Neural progenitor cell (in vitro differentiated cells): Measurements from ENCODE around the gene RERG.

ENCODE experiments used
- EZH2 ChIP-seq: fragments of 200-600 bp; sonication (generic); IDR thresholded peaks from 2 replicates; pipeline ENCODE4 v1.6.1; 2017; ENCODE audit warnings: antibody characterized with exemption, mild to moderate bottlenecking, moderate library complexity
- EZH2phosphoT487 ChIP-seq: fragments of 200-600 bp; sonication (generic); IDR thresholded peaks from 2 replicates; pipeline ENCODE4 v1.6.1; 2017; ENCODE audit warnings: antibody characterized with exemption
- TF ChIP-seq, protein P1 (sequence below): fragments of 200-600 bp; sonication (generic); IDR thresholded peaks from 2 replicates; pipeline ENCODE4 v1.5.1; 2017; ENCODE audit warnings: antibody characterized with exemption, mild to moderate bottlenecking

DNA sequence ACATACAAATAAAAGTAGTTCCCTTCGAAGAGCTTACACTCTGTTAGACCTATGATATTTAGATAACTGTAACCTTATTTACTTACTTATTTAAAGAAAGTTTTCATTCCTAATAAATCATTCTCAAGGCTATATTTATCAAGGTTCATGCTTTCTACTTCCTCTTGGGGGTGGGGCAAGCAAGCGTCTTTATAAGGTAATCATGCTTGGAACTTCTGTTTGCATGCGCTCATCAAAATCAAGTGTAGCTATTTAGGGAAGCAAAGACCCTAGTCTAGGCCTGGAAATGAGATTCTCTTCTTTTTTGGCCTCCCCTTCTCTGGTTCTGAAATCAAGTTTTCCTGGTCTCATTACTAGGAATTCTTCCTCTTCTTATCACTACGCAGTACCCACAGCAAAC, 766 bp downstream of the RERG start:
- no peak for TF ChIP-seq EZH2phosphoT487
- TF ChIP-seq, protein P1, sequence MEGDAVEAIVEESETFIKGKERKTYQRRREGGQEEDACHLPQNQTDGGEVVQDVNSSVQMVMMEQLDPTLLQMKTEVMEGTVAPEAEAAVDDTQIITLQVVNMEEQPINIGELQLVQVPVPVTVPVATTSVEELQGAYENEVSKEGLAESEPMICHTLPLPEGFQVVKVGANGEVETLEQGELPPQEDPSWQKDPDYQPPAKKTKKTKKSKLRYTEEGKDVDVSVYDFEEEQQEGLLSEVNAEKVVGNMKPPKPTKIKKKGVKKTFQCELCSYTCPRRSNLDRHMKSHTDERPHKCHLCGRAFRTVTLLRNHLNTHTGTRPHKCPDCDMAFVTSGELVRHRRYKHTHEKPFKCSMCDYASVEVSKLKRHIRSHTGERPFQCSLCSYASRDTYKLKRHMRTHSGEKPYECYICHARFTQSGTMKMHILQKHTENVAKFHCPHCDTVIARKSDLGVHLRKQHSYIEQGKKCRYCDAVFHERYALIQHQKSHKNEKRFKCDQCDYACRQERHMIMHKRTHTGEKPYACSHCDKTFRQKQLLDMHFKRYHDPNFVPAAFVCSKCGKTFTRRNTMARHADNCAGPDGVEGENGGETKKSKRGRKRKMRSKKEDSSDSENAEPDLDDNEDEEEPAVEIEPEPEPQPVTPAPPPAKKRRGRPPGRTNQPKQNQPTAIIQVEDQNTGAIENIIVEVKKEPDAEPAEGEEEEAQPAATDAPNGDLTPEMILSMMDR: no peak
- no peak for TF ChIP-seq EZH2
